K562 (cell line): ENCODE measurements around the gene ITPR3. TPM values are rescaled to one million over a fixed set of nuclear protein-coding genes. Genes with fewer than 3 reads are reported as not detected.
A peak's percentile ranks its signal among the peaks of the same experiment; 100 is the strongest.

Experiments
- ATAC-seq: fragments of 200-7000 bp; cut with Tn5 transposase; 3 replicates; pipeline ENCODE4 v1.9.1; 2020; ENCODE audit warnings: moderate library complexity
- BruUV-seq: library from RNA; stranded (reverse); fragments of 400-500 nt; replicated peaks from 2 replicates; lab custom pipeline; 2021; lab: Mats Ljungman, UMichigan
- CTCF ChIA-PET: fragments of 300-600 bp; formaldehyde crosslinking; extraction: SDS; loops from one replicate; lab custom pipeline; 2021; ENCODE audit warnings: low intra/inter-chr PET ratio; lab: Yijun Ruan, JAX
- POLR2A ChIA-PET: fragments of 300-600, 350-650 bp; sonication (Branson Sonifier 250); formaldehyde crosslinking; extraction: SDS; loops from one replicate; lab custom pipeline; 2021; ENCODE audit warnings: antibody characterized with exemption, inconsistent platforms; lab: Yijun Ruan, JAX
- DNase-seq, 4 experiments: peaks; one replicate each; pipeline versions ENCODE4 v3.0.0 to v3.0.0-alpha.2; 2011 to 2018; ENCODE audit warnings: low spot score in 3 of 4, mixed read lengths in 3 of 4; ENCODE audit errors: extremely low read depth in 1 of 4
- FAIRE-seq: peaks from 2 replicates; lab custom pipeline; 2011; peaks lifted over from hg19 to GRCh38; lab: Jason Lieb, UNC
- H2AFZ ChIP-seq: 2 replicates; pipeline ENCODE4 v1.6.0; 2011; ENCODE audit warnings: low read depth, low read length, control low read depth, inconsistent platforms
- H3K27ac ChIP-seq: fragments of 200-600 bp; 3 replicates; pipeline ENCODE4 v1.8.0; 2011; ENCODE audit warnings: low read depth, mild to moderate bottlenecking, control low read depth, inconsistent platforms, low read length, moderate library complexity, mixed read lengths; ENCODE audit errors: extremely low read depth
- H3K27me3 ChIP-seq, 2 experiments: fragments of 300-600 bp in 1 of 2; 2 replicates in 1 of 2; 3 replicates in 1 of 2; pipeline versions ENCODE4 v1.6.0 to v1.8.0; 2011; ENCODE audit warnings: inconsistent platforms in 2 of 2, low read length in 2 of 2, mild to moderate bottlenecking in 1 of 2, mixed read lengths in 1 of 2, moderate library complexity in 1 of 2; ENCODE audit not compliant: control insufficient read depth in 2 of 2, insufficient read depth in 2 of 2
- H3K36me3 ChIP-seq: fragments of 300-600 bp; 3 replicates; pipeline ENCODE4 v1.8.0; 2011; ENCODE audit warnings: mild to moderate bottlenecking, low read length, inconsistent platforms; ENCODE audit not compliant: control insufficient read depth, insufficient read depth
- H3K4me1 ChIP-seq, 2 experiments: fragments of 200-600 bp in 1 of 2; replicated peaks in 1 of 2; 2 replicates in 1 of 2; 3 replicates in 1 of 2; pipeline versions ENCODE4 v1.5.1 to v1.8.0; 2011; ENCODE audit warnings: inconsistent platforms in 2 of 2, low read length in 2 of 2, mild to moderate bottlenecking in 1 of 2, mixed read lengths in 1 of 2, moderate library complexity in 1 of 2; ENCODE audit not compliant: control insufficient read depth in 2 of 2, insufficient read depth in 2 of 2
- H3K4me2 ChIP-seq: 2 replicates; pipeline ENCODE4 v1.6.1; 2011; ENCODE audit warnings: low read length, control low read depth, inconsistent platforms, mixed read lengths; ENCODE audit not compliant: insufficient read depth
- H3K4me3 ChIP-seq: fragments of 200-600 bp; sonication (generic), shearing (Covaris generic); 2 replicates; pipeline ENCODE4 v1.5.1; 2016; ENCODE audit warnings: control low read depth, inconsistent platforms
- H3K79me2 ChIP-seq: fragments of 200-600 bp; 3 replicates; pipeline ENCODE4 v1.8.0; 2011; ENCODE audit warnings: low read length, inconsistent platforms; ENCODE audit not compliant: control insufficient read depth, insufficient read depth
- H3K9ac ChIP-seq, 2 experiments: 2 replicates each; pipeline versions ENCODE4 v1.6.0 to v1.6.1; 2011; ENCODE audit warnings: low read depth in 2 of 2, low read length in 2 of 2, control low read depth in 1 of 2, inconsistent platforms in 1 of 2, mild to moderate bottlenecking in 1 of 2, mixed read lengths in 1 of 2; ENCODE audit not compliant: insufficient read depth in 1 of 2
- H3K9me1 ChIP-seq: one replicate; pipeline ENCODE4 v1.6.0; 2011; ENCODE audit warnings: inconsistent platforms, mild to moderate bottlenecking, low read length, moderate library complexity; ENCODE audit not compliant: control insufficient read depth, insufficient read depth
- H3K9me3 ChIP-seq: replicated peaks from 2 replicates; pipeline ENCODE4 v1.5.1; 2011; ENCODE audit warnings: low read depth, low read length, inconsistent platforms; ENCODE audit not compliant: control insufficient read depth, insufficient read depth
- H4K20me1 ChIP-seq: replicated peaks from 2 replicates; pipeline ENCODE4 v1.6.1; 2011; ENCODE audit warnings: low read length, inconsistent platforms, mixed read lengths; ENCODE audit not compliant: control insufficient read depth, insufficient read depth
- CBX3 ChIP-seq, 2 experiments: IDR thresholded peaks; 1 replicate in 1 of 2; 2 replicates in 1 of 2; pipeline ENCODE4 v1.6.1; 2012; ENCODE audit warnings: inconsistent platforms in 2 of 2, low read length in 2 of 2, borderline replicate concordance in 1 of 2, control low read depth in 1 of 2
- MBD2 ChIP-seq: sonication (generic); IDR thresholded peaks from 2 replicates; pipeline ENCODE4 v1.6.1; 2016; ENCODE audit warnings: low read depth, borderline replicate concordance
- WGBS: fragments of 100-300 bp; shearing (Covaris generic); methylation state at CpG from one replicate; pipeline ENCODE4 v1.1.6; 2016; ENCODE audit warnings: low coverage, mixed read lengths; ENCODE audit not compliant: insufficient coverage; ENCODE audit errors: missing lambda C conversion rate; 5-methylcytosine and 5-hydroxymethylcytosine counted together
- in situ Hi-C: fragments of 300-500 bp; cut with MboI; formaldehyde crosslinking; loops from 4 replicates; pipeline ENCODE4 v1.15.0; 2018; ENCODE audit warnings: inconsistent platforms, mixed read lengths
- intact Hi-C: fragments of 100-400 bp; cut with micrococcal nuclease; formaldehyde crosslinking; loops from 2 replicates; pipeline ENCODE4 v1.14.2; 2022
- polyA plus RNA-seq, 8 experiments: library from polyadenylated mRNA; depleted of rRNA in 4 of 8; stranded (reverse) in 5 of 8; unstranded in 3 of 8; fragments of >200 nt; fragmentation: Nextera tagmentation in 2 of 8; fragmentation: Illumina TruSeq in 1 of 8; extraction: Ambion mirVana in 2 of 8; extraction: Trizol in 1 of 8; gene quantifications; 2 replicates each; pipeline versions ENCODE4 v1.2.1 to v1.2.3, GENCODE V29; 2011 to 2014; ENCODE audit warnings: inconsistent platforms in 1 of 8, missing spikeins in 1 of 8
- total RNA-seq, 7 experiments: library from RNA; depleted of rRNA in 6 of 7; stranded (reverse); fragments of >200 nt in 6 of 7; fragmentation: Illumina TruSeq in 2 of 7; extraction: Trizol in 2 of 7; gene quantifications; 2 replicates each; pipeline versions ENCODE4 v1.2.1 to v1.2.3, GENCODE V29; 2011 to 2021; ENCODE audit warnings: low replicate concordance in 1 of 7
- TF ChIP-seq, protein P1 (sequence below): IDR thresholded peaks from 2 replicates; pipeline ENCODE4 v1.6.1; 2012; ENCODE audit warnings: low read depth, low read length, improper control_type of control experiment, borderline replicate concordance

The ITPR3 gene
- total and polyA plus RNA-seq, 9 of the 15 experiments (the other 6 are each of a cell fraction or from before 2014, with no cell fraction given): 0.39 to 35.7 (median 13.2) TPM

DNA sequence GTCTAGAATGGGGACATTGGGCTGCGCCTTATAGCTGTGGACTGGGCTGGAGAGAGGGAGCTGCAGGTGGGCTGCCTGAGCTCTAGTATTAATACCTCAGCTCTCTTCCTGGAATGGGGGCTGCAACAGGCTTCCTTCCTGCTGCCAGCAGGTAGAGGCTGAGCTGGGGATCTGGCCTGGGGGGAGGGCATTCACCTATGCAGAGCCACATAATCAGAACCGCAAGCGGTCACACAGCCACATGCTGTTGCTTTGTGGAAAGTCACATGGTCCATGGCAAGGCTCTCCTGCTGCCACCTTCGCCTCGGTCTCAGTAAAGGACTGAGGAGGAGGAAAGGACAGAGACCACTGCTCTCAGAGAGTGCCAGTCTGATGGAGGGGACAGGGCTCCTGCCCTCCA is 35.7 kb downstream of the ITPR3 start:
- 0 out of 5 replicates have a peak, but pooled peaks cover 0 to 4% of the 10 kb centered on the region in 2 experiments for H3K4me1 ChIP-seq
- intact Hi-C loops (no loop called here), in situ Hi-C loops (no loop called here)
- POLR2A ChIA-PET: interaction anchor here (1.3 kb wide), 1 partner anchor 13 kb away, joined by 4 read pairs; no protein-coding TSS in a partner anchor
- no peak for TF ChIP-seq MBD2
- no peak for TF ChIP-seq CBX3 (IDR thresholded peaks at IDR 0.05; ENCODE audit: borderline replicate concordance in 1 of 2, low read length in 2 of 2)
- TF ChIP-seq, protein P1, sequence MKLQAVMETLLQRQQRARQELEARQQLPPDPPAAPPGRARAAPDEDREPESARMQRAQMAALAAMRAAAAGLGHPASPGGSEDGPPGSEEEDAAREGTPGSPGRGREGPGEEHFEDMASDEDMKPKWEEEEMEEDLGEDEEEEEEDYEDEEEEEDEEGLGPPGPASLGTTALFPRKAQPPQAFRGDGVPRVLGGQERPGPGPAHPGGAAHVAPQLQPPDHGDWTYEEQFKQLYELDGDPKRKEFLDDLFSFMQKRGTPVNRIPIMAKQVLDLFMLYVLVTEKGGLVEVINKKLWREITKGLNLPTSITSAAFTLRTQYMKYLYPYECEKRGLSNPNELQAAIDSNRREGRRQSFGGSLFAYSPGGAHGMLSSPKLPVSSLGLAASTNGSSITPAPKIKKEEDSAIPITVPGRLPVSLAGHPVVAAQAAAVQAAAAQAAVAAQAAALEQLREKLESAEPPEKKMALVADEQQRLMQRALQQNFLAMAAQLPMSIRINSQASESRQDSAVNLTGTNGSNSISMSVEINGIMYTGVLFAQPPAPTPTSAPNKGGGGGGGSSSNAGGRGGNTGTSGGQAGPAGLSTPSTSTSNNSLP: no peak
- WGBS: 89% methylated on average over 5 of the region's 5 CpGs
- no peaks in the 10 kb centered on the region for H3K9me1 ChIP-seq
- ATAC-seq (no peak), FAIRE-seq (no peak), DNase-seq (no peak)
- no peaks in the 10 kb centered on the region for H3K27me3 ChIP-seq
- CTCF ChIA-PET: no interaction called here
- peak overlapping the region in 1 of 2 experiments; percentile 41; a peak in 1 of 4 replicates for H3K9ac ChIP-seq
- no peak overlapping the region for H3K4me3 ChIP-seq
- peaks cover 11% of the 10 kb centered on the region; the same call in 1 of the 2 replicates for H4K20me1 ChIP-seq
- no peaks in the 10 kb centered on the region for H3K9me3 ChIP-seq
- H3K79me2 ChIP-seq: no peaks in the 10 kb centered on the region
- no peak overlapping the region for H2AFZ ChIP-seq
- H3K27ac ChIP-seq: no peak overlapping the region
- no TSS peak for BruUV-seq
- peaks cover 54% of the 10 kb centered on the region; the same call in 2 of the 3 replicates for H3K36me3 ChIP-seq
- H3K4me2 ChIP-seq: no peak overlapping the region
